Activated CD4-positive, alpha-beta T cell treated with anti-CD3 and anti-CD28 coated beads, Interleukin-2, amount 50 U/mL, for 48 hours (primary cell): ENCODE results near the gene MYRFL.

Experiments used
- DNase-seq, 2 experiments: peaks; one replicate each; pipeline ENCODE4 v3.0.0-alpha.2; 2020

MYRFL gene

GRCh38 chr12:69935651-69936100, 110.6 kb downstream of the MYRFL start:
- DNase-seq: no peak

- DNase-seq: no peak
Measured at GRCh38 chr12:69936214-69936731, 111.2 kb downstream of the MYRFL start.

GRCh38 chr12:69936766-69937165, 111.7 kb downstream of the MYRFL start:
- no peak for DNase-seq

GRCh38 chr12:69947123-69947522, 122.1 kb downstream of the MYRFL start:
- DNase-seq: no peak

- no peak for DNase-seq
Measured at GRCh38 chr12:69947897-69948296, 122.9 kb downstream of the MYRFL start.

- no peak for DNase-seq
Measured at GRCh38 chr12:69948851-69949250, 123.8 kb downstream of the MYRFL start.

DNA sequence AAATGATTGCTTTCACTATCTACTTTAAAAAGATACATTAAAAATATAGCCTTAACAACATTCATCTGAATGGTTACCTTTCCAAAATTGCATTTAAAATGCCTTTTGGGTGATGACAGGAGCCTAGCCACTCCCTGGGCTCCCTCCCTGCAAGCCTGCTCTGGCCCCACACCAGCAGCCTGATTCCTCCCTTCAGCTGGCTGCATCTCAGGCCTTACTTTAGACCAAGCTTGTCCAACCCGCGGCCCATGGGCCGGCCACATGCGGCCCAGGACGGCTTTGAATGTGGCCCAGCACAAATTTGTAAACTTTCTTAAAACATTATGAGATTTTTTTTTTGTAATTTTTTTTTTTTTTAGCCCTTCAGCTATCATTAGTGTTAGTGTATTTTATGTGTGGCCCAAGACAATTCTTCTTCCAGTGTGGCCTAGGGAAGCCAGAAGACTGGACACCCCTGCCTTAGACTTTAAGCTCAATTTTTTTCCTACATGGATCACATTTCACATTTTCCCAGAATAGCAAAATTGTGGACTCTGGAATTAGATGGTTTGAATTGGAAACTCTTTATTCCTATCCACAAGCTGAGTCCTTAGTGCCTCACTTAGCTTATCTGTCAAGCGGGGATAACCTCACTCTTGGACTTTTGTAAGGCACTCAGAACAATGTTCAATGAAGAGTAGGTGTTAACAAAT, 124.4 kb downstream of the MYRFL start:
- no peak for DNase-seq

GRCh38 chr12:69951108-69951507, 126.1 kb downstream of the MYRFL start:
- DNase-seq: no peak

DNA sequence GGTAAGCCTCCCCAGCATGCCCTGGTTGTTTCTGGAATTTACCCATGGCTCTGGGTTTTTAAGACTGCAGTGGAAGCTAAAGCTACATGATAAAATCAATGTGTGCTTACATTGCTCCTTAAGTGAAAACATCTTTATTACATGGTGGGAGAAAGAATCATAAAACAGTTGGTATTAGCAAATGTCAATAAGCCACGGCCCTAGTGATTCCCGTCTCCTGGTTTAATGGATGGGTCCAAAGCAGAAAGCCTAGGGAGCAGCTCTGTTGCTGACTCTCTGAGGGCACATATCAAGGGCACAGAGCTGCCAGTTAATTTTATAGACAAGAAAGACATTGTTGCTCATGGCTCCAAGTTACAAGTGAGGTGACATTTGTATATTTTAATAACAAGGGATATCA, 127.9 kb downstream of the MYRFL start:
- no peak for DNase-seq

- no peak for DNase-seq
Measured at GRCh38 chr12:69961246-69961645, 136.2 kb downstream of the MYRFL start.

DNA sequence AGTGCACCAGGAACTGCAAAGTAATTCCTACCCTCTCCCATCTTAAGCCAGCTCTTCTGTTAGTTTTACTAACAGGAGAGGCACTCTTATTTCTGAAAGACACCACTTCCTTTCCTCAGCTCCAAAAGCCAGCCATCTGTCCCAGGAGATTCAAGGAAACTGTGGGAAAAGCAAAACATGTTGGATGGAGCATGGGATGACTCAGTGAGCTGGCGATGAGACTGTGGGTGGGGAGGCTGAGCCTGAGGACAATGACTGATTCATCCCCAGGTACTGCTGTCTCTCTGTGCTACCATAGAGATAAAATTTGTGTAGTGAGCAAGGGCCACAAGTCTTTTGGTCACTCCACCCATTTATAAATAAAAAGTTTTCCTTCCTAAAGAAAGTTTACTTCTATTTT, 141.4 kb downstream of the MYRFL start:
- no peak for DNase-seq

DNA sequence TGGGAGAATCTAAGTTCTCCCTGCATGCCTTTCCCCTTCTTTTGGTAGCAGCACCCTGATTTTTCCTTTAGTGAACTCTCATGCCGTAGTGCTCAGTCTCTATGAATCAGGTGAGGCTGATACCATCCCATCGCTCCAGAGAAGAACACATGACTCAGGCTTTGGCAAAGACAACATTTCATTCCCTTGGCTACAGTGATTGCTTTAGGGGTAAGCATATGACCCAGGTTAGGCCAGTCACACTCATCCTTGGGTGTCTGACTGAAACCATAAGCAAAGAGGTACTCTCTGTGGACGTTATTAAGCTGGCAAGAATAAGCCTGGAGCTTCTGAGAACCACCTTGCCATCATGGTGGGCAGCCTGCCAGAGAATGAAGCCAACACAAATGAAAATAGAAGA, 141.8 kb downstream of the MYRFL start:
- DNase-seq: no peak

DNA sequence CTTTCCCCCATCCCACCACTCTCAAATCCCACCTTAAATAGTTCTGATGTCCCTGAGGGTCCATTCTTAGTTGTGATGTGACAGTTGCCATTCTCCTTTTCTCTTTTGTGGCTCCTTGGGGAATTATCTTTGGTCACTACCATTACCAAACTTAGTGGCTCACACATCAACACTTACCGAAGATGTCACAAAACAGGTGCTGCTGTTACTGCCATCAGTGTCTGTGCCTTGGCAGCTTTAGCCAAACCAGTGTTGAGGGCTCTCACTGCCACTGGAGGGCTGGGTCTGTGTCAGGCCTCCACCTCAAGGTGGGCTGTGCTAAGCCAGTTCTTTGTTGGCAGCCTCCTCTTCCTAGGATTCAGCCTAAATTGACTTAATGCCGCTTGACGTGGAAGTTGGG, 144.0 kb downstream of the MYRFL start:
- DNase-seq: no peak

DNA sequence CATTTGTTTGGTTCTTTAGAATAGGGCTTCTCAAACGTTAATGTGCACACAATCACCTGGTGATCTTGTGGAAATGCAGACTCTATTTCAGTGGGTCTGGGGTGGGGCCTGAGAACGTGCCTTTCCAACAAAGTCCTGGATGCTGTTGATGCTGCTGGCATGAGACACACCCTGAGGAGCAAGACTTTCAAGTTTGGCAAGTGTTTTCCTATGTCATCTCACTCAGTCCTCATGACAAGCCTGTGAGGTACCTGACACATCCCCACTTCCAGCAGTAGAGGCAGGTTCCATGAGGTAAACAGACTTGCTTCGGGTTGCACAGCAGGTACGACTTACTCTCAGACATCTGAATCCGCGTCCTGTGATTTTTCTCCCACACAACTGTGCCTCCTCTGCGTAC, 147.1 kb downstream of the MYRFL start:
- DNase-seq: no peak

- DNase-seq: no peak
Measured at GRCh38 chr12:69978020-69978419, 153.0 kb downstream of the MYRFL start.

GRCh38 chr12:69981881-69982475, 157.0 kb downstream of the MYRFL start:
- no peak for DNase-seq

- no peak for DNase-seq
Measured at GRCh38 chr12:69984241-69984640, 159.2 kb downstream of the MYRFL start.

- peak; percentile 12 to 17 for DNase-seq
Measured at GRCh38 chr12:69985656-69986055, 160.6 kb downstream of the MYRFL start.

GRCh38 chr12:69986114-69986513, 161.1 kb downstream of the MYRFL start:
- no peak for DNase-seq

DNA sequence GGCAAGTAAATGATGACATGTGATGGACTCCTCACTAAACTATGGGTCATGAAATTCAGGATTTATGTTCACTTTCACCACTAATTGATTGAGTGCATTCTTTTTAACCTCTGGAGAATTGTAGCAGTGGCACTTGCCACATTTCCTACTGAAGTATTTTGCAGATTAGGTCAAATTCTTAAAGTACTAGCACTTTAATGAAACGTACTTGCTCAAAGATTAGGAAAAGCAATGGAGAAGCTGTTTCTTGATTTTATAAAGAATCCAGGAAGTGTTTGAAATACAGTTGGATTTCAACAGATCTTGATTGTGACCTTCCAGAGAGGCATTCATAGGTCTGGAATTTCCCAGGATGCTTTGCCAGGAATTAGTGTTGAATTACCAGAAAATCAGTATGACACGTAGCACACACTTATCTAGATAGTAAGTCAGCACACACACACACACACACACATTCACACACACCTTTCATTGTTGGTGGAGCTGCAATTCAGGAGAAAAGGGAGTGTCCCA, 162.6 kb downstream of the MYRFL start:
- no peak for DNase-seq

GRCh38 chr12:69988481-69989321, 163.7 kb downstream of the MYRFL start:
- no peak for DNase-seq

GRCh38 chr12:69991690-69992288, 166.8 kb downstream of the MYRFL start:
- DNase-seq: no peak

DNA sequence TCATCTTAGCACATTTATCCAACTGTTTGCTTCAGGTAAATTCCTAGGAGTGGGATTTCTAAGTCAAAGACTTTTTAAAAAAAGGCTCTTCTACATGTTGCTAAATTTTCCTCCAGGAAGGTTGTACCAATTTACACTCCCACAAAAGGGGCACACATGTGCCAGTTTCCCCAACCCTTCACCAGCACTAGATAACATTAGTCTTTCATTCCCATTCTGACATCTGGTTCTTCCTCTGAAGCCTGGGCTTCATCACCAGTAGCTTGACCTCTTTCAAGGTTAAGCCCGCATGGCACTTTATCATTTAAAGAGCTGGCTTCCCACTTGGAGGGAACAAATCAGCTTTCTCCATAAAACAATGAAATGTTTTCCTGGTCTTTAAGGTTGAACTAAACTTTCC, 168.4 kb downstream of the MYRFL start:
- DNase-seq: no peak
